LNCaP clone FGC (cell line): Measurements from ENCODE around the gene CAD.

Experiments
- DNase-seq: peaks from one replicate; pipeline ENCODE4 v3.0.0-alpha.2; 2011; ENCODE audit warnings: low read depth
- H3K4me3 ChIP-seq: 2 replicates; pipeline ENCODE4 v1.5.1; 2011; ENCODE audit warnings: mild to moderate bottlenecking, low read depth, low read length, control low read depth
- TF ChIP-seq, protein P1 (sequence below): IDR thresholded peaks from 2 replicates; pipeline ENCODE4 v1.5.1; 2012; ENCODE audit warnings: mild to moderate bottlenecking; ENCODE audit not compliant: control insufficient read depth, insufficient read depth; ENCODE audit errors: extremely low read depth

Gene CAD

DNA sequence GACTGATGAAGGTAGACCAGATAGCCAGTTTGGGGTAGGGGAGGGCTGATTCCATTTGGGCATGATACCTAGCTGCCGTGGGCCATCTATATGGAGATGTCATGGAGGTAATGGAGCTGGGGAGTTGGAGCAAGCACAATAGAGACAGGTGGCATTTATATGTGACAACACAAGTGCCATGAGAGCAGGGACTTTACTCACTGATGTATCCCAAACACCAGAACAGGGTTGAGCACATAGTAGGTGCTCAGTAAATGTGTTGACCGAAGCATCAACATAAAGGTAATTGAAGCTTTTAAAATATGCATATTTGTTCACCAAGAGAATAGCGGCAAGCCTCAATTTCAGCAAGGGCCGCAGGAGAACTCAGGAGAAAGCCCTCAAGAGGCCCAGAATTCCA lies 30.7 kb downstream of the CAD start:
- TF ChIP-seq, protein P1, sequence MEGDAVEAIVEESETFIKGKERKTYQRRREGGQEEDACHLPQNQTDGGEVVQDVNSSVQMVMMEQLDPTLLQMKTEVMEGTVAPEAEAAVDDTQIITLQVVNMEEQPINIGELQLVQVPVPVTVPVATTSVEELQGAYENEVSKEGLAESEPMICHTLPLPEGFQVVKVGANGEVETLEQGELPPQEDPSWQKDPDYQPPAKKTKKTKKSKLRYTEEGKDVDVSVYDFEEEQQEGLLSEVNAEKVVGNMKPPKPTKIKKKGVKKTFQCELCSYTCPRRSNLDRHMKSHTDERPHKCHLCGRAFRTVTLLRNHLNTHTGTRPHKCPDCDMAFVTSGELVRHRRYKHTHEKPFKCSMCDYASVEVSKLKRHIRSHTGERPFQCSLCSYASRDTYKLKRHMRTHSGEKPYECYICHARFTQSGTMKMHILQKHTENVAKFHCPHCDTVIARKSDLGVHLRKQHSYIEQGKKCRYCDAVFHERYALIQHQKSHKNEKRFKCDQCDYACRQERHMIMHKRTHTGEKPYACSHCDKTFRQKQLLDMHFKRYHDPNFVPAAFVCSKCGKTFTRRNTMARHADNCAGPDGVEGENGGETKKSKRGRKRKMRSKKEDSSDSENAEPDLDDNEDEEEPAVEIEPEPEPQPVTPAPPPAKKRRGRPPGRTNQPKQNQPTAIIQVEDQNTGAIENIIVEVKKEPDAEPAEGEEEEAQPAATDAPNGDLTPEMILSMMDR, result no peak
- no peak for DNase-seq
- H3K4me3 ChIP-seq, result no peak overlapping the region

DNA sequence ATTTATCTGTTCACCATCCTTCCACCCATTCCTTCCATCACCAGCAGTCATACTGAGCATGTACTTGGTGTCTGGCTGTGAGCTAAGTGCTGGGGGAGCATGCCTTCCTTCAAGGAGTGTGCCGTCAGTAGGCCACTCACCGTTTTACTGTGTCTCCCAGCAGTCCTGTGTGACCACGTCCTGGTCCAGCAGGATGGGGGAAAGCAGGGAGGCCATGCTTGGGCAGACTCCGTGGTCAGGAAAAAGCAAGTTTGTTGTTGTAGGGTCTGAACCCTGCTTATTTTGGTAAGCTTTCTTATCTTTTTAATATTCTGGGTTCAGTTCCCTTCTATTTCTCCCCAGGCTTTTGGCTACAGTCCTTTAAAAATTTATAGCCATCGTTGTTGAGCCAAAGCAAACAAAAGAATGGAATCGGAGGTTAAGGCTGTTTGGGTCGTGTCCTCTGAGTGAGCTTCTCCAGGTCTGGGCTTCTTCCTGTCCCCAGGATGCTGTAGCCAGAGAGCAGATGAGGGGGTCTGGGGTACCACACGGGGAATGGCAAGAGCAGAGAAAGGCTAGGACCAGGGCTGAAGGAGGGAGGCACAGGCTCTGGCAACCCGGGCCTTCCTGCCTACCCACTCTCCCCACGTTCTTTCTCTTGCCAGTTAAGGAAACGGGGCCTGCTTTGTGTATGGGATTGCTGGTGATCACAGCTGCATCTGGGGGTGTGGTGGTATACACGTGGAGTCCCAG lies 32.2 kb downstream of the CAD start:
- H3K4me3 ChIP-seq, result no peak overlapping the region
- peak; percentile 27 for DNase-seq
- TF ChIP-seq, protein P1, result no peak

DNA sequence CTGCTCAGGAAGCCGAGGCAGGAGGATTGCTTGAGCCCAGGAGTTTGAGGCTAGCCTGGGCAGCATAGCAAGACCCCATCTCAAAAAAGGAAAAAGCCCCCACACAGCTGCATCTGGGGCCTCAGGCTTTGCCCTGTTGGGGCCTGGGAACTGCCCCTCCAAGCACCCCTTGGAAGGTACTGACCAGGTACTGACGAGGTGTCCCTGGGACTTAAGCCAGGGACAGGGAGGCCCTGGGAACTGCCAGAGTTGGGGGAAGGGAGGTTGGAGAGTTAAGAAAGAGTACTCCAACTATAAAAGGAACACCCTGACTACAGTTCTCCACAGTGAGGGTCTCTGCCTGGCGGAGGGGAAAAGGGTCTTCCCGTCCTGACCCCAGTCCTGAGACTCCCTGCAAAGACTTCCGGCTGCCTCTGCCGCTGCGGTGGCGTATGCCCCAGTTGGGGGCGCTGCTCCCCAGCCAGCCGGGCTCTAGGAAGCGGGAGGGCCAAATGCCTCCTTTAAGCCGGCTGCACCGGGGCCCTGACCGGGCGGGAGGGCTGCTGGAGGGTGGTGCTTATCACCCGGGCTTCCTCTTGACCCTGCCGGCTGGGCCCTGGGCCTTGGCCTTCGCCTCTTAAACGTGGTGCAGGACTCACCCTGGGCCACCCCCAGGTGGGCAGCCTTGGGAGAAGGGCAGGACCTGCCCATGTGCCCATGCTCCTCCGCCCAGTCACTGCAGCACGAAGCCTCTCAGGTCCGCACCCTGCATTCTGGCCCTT lies 32.9 kb downstream of the CAD start:
- H3K4me3 ChIP-seq, result no peak overlapping the region
- no peak for DNase-seq
- TF ChIP-seq, protein P1, result peak; percentile 53

DNA sequence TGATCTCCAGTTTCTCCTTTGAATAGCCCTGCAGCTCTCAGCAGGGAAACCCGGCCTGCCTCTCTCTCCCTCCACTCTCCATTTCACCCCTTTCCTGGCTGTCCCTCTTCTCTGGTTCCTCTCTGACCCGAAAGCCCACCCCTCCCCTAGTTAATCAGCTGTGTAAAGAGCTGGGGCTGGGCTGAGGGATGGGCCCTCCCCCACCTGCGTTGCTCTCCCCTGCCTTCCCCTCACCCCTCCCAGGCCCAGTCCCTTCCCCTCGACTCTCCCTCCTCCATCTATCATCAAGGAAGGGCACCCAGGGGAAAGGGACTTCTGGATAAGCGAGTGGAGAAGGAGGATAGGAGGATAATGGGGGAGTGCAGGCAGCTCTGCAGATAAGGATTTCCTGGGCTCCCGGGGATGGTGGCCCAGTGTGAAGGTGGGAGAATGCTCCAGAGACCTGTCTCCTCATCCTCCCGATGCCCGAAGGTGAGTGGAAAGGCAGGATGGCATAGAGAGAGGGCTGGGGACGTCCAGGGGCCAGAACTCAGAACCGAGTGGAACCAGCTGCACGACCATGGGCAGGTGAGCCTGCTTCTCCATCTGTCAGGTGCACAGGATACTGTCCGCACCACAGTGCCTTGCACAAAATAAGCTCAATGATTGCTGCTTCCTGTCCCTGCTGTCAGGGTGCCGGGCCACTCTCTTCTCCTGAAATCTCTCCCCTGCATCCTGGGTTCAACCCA lies 33.6 kb downstream of the CAD start:
- no peak overlapping the region for H3K4me3 ChIP-seq
- TF ChIP-seq, protein P1, result no peak
- DNase-seq, result no peak

DNA sequence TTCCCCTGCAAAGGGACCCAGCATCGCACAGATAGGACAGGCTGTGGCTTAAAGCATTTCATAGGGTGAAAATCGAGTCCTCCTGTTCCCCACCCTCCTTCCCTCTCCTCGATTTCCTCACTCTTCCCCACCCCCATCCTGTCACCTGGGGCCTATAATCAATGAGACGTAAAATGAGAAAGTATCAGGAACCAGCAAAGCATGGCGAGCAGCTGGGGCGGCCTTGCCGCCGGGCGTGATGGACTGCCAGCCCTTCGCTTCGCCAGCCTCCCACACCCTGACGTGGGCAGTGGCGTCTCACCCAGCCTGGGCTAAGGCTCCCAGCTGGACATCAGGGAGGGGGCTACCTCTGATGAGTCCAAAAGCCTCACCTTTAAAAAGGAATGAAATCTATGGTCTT lies 34.6 kb downstream of the CAD start:
- TF ChIP-seq, protein P1, result no peak
- no peak overlapping the region for H3K4me3 ChIP-seq
- DNase-seq, result no peak

DNA sequence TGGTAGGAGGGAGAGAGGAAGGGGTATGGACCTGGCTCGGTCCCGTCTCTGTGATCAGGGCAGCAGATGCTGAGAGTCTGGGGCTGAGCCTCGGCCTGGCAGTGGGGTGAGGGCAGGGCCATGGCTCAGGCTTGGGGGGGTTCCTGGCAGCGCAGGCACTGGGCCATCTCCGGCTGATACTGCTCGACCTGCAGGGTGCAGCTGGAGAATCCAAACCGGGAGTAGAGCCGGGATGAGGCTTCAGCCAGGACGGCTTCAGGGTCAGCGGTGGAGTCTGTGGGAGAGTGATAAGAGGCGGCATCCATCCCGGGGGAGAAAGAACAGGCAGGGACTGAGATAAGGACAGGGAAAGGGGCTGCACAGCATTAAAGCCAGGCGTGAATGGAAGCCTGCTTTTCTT lies 38.0 kb downstream of the CAD start:
- TF ChIP-seq, protein P1, result no peak
- H3K4me3 ChIP-seq, result no peak overlapping the region
- no peak for DNase-seq
